WERI-Rb-1 (cell line): Measurements from ENCODE around the gene GPR22.

ENCODE experiments used
- DNase-seq: peaks from one replicate; pipeline ENCODE4 v3.0.0-alpha.2; 2020
- H3K27ac ChIP-seq: fragments of 250-450 bp; sonication (Bioruptor Pico); 2 replicates; pipeline ENCODE4 v1.5.1; 2020; ENCODE audit warnings: mild to moderate bottlenecking, moderate library complexity
- H3K27me3 ChIP-seq: fragments of 250-450 bp; sonication (Bioruptor Pico); 2 replicates; pipeline ENCODE4 v1.5.1; 2021; ENCODE audit warnings: mild to moderate bottlenecking, low read depth, moderate library complexity; ENCODE audit not compliant: insufficient read depth, severe bottlenecking
- H3K36me3 ChIP-seq: fragments of 250-450 bp; sonication (Bioruptor Pico); 2 replicates; pipeline ENCODE4 v1.5.1; 2020; ENCODE audit warnings: mild to moderate bottlenecking, moderate library complexity
- H3K4me3 ChIP-seq: 2 replicates; pipeline ENCODE4 v1.5.1; 2011; ENCODE audit warnings: low read depth, mild to moderate bottlenecking, control low read depth, low read length
- H3K9me3 ChIP-seq: fragments of 250-450 bp; sonication (Bioruptor Pico); 2 replicates; pipeline ENCODE4 v1.5.1; 2021; ENCODE audit warnings: mild to moderate bottlenecking, moderate library complexity; ENCODE audit not compliant: severe bottlenecking
- TF ChIP-seq, protein P1 (sequence below): IDR thresholded peaks from 2 replicates; pipeline ENCODE4 v1.5.1; 2011; ENCODE audit warnings: low read depth, mild to moderate bottlenecking, control low read depth, inconsistent platforms, low read length

The GPR22 gene, protein sequence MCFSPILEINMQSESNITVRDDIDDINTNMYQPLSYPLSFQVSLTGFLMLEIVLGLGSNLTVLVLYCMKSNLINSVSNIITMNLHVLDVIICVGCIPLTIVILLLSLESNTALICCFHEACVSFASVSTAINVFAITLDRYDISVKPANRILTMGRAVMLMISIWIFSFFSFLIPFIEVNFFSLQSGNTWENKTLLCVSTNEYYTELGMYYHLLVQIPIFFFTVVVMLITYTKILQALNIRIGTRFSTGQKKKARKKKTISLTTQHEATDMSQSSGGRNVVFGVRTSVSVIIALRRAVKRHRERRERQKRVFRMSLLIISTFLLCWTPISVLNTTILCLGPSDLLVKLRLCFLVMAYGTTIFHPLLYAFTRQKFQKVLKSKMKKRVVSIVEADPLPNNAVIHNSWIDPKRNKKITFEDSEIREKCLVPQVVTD

DNA sequence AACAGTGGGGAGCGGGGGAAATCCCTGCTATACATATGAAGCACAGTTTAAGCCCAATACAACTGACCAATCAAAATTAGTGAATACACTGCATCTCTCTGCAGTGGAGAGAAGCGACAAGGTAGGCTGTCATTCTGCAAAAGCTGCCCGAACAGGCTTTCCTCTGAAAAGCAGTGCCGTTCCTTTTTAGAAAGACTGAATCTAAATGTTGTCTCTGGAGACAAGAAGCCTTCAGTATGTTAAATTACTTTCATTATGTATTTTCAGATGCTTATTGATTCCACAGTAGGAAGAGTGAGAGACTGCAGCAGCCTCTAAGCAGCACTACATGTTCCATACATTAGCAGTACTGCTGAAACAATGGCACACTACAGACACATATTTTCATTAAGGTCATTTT lies at the start of gene GPR22:
Gene GPR22 (plus strand): TSS at position 129 of the 400 bp plus-strand sequence. CDS start 4,004 bp downstream, outside the sequence.
- Histone ChIP-seq H3K27me3 (no peaks in the 10 kb centered on the region), H3K9me3 (no peaks in the 10 kb centered on the region), H3K36me3 (no peaks in the 10 kb centered on the region; the same call in 1 of the 2 replicates), H3K27ac (no peak within 1 kb of the TSS), H3K4me3 (no peak within 1 kb of the TSS)
- DNase-seq, result no peak
- TF ChIP-seq, protein P1, sequence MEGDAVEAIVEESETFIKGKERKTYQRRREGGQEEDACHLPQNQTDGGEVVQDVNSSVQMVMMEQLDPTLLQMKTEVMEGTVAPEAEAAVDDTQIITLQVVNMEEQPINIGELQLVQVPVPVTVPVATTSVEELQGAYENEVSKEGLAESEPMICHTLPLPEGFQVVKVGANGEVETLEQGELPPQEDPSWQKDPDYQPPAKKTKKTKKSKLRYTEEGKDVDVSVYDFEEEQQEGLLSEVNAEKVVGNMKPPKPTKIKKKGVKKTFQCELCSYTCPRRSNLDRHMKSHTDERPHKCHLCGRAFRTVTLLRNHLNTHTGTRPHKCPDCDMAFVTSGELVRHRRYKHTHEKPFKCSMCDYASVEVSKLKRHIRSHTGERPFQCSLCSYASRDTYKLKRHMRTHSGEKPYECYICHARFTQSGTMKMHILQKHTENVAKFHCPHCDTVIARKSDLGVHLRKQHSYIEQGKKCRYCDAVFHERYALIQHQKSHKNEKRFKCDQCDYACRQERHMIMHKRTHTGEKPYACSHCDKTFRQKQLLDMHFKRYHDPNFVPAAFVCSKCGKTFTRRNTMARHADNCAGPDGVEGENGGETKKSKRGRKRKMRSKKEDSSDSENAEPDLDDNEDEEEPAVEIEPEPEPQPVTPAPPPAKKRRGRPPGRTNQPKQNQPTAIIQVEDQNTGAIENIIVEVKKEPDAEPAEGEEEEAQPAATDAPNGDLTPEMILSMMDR, result no peak

DNA sequence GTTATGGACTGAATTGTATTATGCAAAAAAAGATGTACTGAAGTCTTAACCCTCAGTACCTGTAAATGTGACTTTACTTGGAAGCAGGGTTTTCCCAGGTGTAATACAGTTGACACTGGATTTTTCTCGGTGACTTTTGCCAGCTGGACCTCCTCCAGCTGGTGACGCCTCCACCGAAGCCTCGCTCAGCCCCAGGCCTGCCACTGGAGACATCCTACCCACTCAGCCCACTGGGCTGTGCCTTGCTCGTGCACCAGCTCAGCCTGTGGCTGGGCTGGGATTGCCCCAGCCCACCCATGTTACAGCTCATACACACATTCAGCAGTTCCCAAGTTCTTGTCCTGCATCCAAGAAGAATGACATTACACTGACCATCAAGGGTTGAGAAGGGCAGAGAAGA lies 42.4 kb upstream of the GPR22 start:
- Histone ChIP-seq H3K27ac (no peak overlapping the region), H3K4me3 (no peak overlapping the region), H3K27me3 (no peaks in the 10 kb centered on the region), H3K9me3 (no peaks in the 10 kb centered on the region), H3K36me3 (no peaks in the 10 kb centered on the region)
- DNase-seq, result no peak
- TF ChIP-seq, protein P1, result no peak

DNA sequence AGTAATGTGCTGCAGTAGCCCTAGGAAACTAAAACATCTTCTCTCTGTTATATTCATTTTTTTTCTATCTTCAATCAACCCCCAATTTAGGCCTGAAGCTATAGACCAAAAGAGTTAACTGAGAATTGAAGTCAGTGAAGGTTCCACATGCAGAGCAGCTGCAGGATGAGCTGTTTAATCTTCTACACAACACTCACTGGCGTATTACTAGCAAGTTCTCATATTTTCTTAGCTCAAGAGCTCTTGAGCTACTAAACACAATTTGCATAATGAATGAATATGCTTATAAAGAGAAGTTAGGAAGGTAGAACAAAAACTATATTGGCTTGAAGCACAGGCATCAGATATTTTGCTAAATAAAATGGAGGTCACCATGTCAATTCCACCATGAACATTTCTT lies 41.2 kb upstream of the GPR22 start:
- no peak for DNase-seq
- Histone ChIP-seq H3K36me3 (no peaks in the 10 kb centered on the region), H3K27me3 (no peaks in the 10 kb centered on the region), H3K9me3 (no peaks in the 10 kb centered on the region), H3K4me3 (no peak overlapping the region), H3K27ac (no peak overlapping the region)
- TF ChIP-seq, protein P1, result no peak

DNA sequence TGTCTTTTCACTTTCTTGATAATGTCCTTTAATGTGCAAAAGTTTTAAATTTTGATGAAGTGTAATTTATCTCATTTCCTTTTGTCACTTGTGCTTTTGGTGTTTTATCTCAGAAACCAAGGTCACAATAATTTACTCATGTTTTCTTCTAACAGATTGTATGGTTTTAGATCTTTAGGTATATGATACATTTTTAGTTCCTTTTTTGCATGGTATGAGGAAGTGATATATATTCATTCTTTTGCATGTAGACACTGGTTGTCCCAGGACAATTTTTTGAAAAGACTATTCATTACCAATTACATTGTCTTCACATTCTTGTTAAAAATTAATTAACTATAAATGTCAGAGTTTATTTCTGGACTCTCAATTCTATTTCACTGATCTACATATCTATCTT lies 39.8 kb upstream of the GPR22 start:
- Histone ChIP-seq H3K9me3 (no peaks in the 10 kb centered on the region), H3K4me3 (no peak overlapping the region), H3K36me3 (no peaks in the 10 kb centered on the region), H3K27ac (no peak overlapping the region), H3K27me3 (no peaks in the 10 kb centered on the region)
- no peak for DNase-seq
- TF ChIP-seq, protein P1, result no peak

DNA sequence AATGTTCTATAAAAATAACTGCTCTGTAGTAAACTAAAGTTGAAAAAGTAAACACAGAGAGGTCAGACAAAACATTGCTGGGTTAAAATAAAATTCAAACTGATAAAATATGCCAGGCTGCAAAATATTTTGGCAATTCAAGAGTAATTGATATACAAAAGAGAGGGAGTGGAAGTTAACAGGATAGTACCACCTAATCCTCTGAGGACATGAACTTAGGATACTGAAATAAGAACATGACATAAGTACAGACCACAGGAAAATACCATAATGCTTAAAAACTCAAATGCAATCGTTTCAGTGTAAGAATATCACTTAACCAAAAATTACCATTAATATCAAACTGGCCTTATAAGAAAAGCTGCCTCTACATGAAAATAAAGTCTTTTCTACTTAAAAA lies 37.6 kb upstream of the GPR22 start:
- no peaks in the 10 kb centered on the region for H3K27me3 ChIP-seq
- no peaks in the 10 kb centered on the region for H3K36me3 ChIP-seq
- DNase-seq, result no peak
- H3K4me3 ChIP-seq, result no peak overlapping the region
- no peak overlapping the region for H3K27ac ChIP-seq
- TF ChIP-seq, protein P1, result no peak
- no peaks in the 10 kb centered on the region for H3K9me3 ChIP-seq
